ENCODE data around the gene FAM43B. TPM values are rescaled to one million over a fixed set of nuclear protein-coding genes. Genes with fewer than 3 reads are reported as not detected.

Gene FAM43B
- total RNA-seq, 2 donors from 2014 or later: 0.13 to 0.29 TPM

GRCh38 chr1:20534659-20535417, 17.5 kb upstream of the FAM43B start:
- Mint-ChIP-seq H3K27ac (no peak overlapping the region), H3K9me3 (no peaks in the 10 kb centered on the region), H3K4me3 (no peak overlapping the region), H3K4me1 (no peaks in the 10 kb centered on the region), H3K27me3 (ENCODE audit: insufficient read depth) (peaks cover 60% of the 10 kb centered on the region), H3K36me3 (ENCODE audit: low read depth) (no peaks in the 10 kb centered on the region)
- no peak for DNase-seq
- Histone ChIP-seq H3K27me3 (ENCODE audit: control insufficient read depth, insufficient read depth, low read length, poor library complexity, severe bottlenecking) (peaks cover 65% of the 10 kb centered on the region), H3K36me3 (ENCODE audit: control insufficient read depth, insufficient read depth, low read length) (no peaks in the 10 kb centered on the region), H3K4me3 (ENCODE audit: low read length) (no peak overlapping the region), H3K27ac (ENCODE audit: low read depth, low read length) (no peak overlapping the region), H3K9me3 (ENCODE audit: control insufficient read depth, low read length) (no peaks in the 10 kb centered on the region), H3K9ac (ENCODE audit: extremely low read depth, low read length, poor library complexity, severe bottlenecking) (no peak overlapping the region), H3K4me1 (ENCODE audit: control insufficient read depth, insufficient read depth, low read length) (peaks cover 6% of the 10 kb centered on the region)
- WGBS, 2 experiments (ENCODE audit: insufficient coverage in 1 of 2, insufficient read length in 1 of 2): 78 to 82% methylated on average over 10 to 12 of the region's 12 CpGs
- no peak for TF ChIP-seq CTCF (conservative IDR thresholded peaks at IDR 0.05)

- no peak overlapping the region for H3K4me3 Mint-ChIP-seq
- 54 to 58% methylated on average over 2 of the region's 2 CpGs for WGBS, 2 experiments (ENCODE audit: insufficient coverage in 1 of 2, insufficient read length in 1 of 2)
- no peak for DNase-seq
- H3K9ac ChIP-seq (ENCODE audit: extremely low read depth, low read length, poor library complexity, severe bottlenecking): no peak overlapping the region
- no peak overlapping the region for H3K4me3 ChIP-seq (ENCODE audit: low read length)
- peaks cover 72% of the 10 kb centered on the region for H3K27me3 ChIP-seq (ENCODE audit: control insufficient read depth, insufficient read depth, low read length, poor library complexity, severe bottlenecking)
- no peaks in the 10 kb centered on the region for H3K36me3 Mint-ChIP-seq (ENCODE audit: low read depth)
- no peak overlapping the region for H3K27ac ChIP-seq (ENCODE audit: low read depth, low read length)
- TF ChIP-seq CTCF (conservative IDR thresholded peaks at IDR 0.05): no peak
- H3K27ac Mint-ChIP-seq: no peak overlapping the region
- H3K4me1 Mint-ChIP-seq: no peaks in the 10 kb centered on the region
- no peaks in the 10 kb centered on the region for H3K9me3 ChIP-seq (ENCODE audit: control insufficient read depth, low read length)
- H3K27me3 Mint-ChIP-seq (ENCODE audit: insufficient read depth): peaks cover 70% of the 10 kb centered on the region
- peaks cover 6% of the 10 kb centered on the region for H3K4me1 ChIP-seq (ENCODE audit: control insufficient read depth, insufficient read depth, low read length)
- H3K36me3 ChIP-seq (ENCODE audit: control insufficient read depth, insufficient read depth, low read length): no peaks in the 10 kb centered on the region
- H3K9me3 Mint-ChIP-seq: no peaks in the 10 kb centered on the region
Measured at GRCh38 chr1:20538227-20538626, 14.1 kb upstream of the FAM43B start.

GRCh38 chr1:20538760-20539551, 13.4 kb upstream of the FAM43B start:
- Mint-ChIP-seq H3K4me3 (no peak overlapping the region), H3K27ac (no peak overlapping the region), H3K4me1 (no peaks in the 10 kb centered on the region), H3K9me3 (no peaks in the 10 kb centered on the region), H3K27me3 (ENCODE audit: insufficient read depth) (peaks cover 73% of the 10 kb centered on the region), H3K36me3 (ENCODE audit: low read depth) (no peaks in the 10 kb centered on the region)
- Histone ChIP-seq H3K27ac (ENCODE audit: low read depth, low read length) (no peak overlapping the region), H3K36me3 (ENCODE audit: control insufficient read depth, insufficient read depth, low read length) (no peaks in the 10 kb centered on the region), H3K4me3 (ENCODE audit: low read length) (no peak overlapping the region), H3K9me3 (ENCODE audit: control insufficient read depth, low read length) (no peaks in the 10 kb centered on the region), H3K27me3 (ENCODE audit: control insufficient read depth, insufficient read depth, low read length, poor library complexity, severe bottlenecking) (peaks cover 77% of the 10 kb centered on the region), H3K4me1 (ENCODE audit: control insufficient read depth, insufficient read depth, low read length) (peaks cover 3% of the 10 kb centered on the region), H3K9ac (ENCODE audit: extremely low read depth, low read length, poor library complexity, severe bottlenecking) (no peak overlapping the region)
- no peak for TF ChIP-seq CTCF (conservative IDR thresholded peaks at IDR 0.05)
- WGBS, 2 experiments (ENCODE audit: insufficient coverage in 1 of 2, insufficient read length in 1 of 2): 71 to 86% methylated on average over 1 to 3 of the region's 3 CpGs
- no peak for DNase-seq

Data from endodermal cell (in vitro differentiated cells).